Thoracic aorta (tissue), 2 donors: ENCODE data around the gene TP53RK. TPM values are rescaled to one million over a fixed set of nuclear protein-coding genes. Genes with fewer than 3 reads are reported as not detected.

ENCODE experiments used
- ATAC-seq: fragments of 150-250 bp; one replicate; pipeline ENCODE4 v1.8.0; 2017; ENCODE audit warnings: low read depth; ENCODE audit not compliant: insufficient number of reproducible peaks, low FRiP score
- DNase-seq: peaks from one replicate; pipeline ENCODE4 v3.0.0-alpha.2; 2020; ENCODE audit warnings: low spot score
- H3K27ac ChIP-seq, 2 donors: fragments of 200-600 bp; sonication (generic); 1 replicate in 1 of 2; 2 replicates in 1 of 2; pipeline ENCODE4 v1.5.1; 2016; ENCODE audit warnings: mild to moderate bottlenecking in 2 of 2, moderate library complexity in 2 of 2
- H3K27me3 ChIP-seq: fragments of 200-600 bp; sonication (generic); replicated peaks from 2 replicates; pipeline ENCODE4 v1.6.0; 2016; ENCODE audit warnings: mild to moderate bottlenecking; ENCODE audit not compliant: insufficient read depth
- H3K36me3 ChIP-seq: fragments of 200-600 bp; sonication (generic); one replicate; pipeline ENCODE4 v1.5.1; 2016
- H3K4me1 ChIP-seq, 2 donors: fragments of 200-600 bp; sonication (generic); 1 replicate in 1 of 2; 2 replicates in 1 of 2; pipeline versions ENCODE4 v1.5.1 to v1.6.0; 2016; ENCODE audit warnings: low read depth in 2 of 2, mild to moderate bottlenecking in 1 of 2; ENCODE audit not compliant: control insufficient read depth in 1 of 2
- H3K4me3 ChIP-seq: fragments of 200-600 bp; sonication (generic); 2 replicates; pipeline ENCODE4 v1.5.1; 2016; ENCODE audit warnings: mild to moderate bottlenecking
- H3K9me3 ChIP-seq: fragments of 200-600 bp; sonication (generic); 2 replicates; pipeline ENCODE4 v1.5.1; 2016
- total RNA-seq, 2 donors: library from RNA; depleted of rRNA; stranded (reverse); fragments of >200 nt; gene quantifications; one replicate each; pipeline versions ENCODE4 v1.1.0 to v1.2.3, GENCODE V29; 2016
- TF ChIP-seq, protein P1 (sequence below): fragments of 200-600 bp; sonication (generic); IDR thresholded peaks from one replicate; pipeline ENCODE4 v1.5.1; 2019; ENCODE audit warnings: antibody characterized with exemption

The TP53RK gene
- total RNA-seq, 2 donors from 2014 or later, result 19.3 to 19.9 TPM

DNA sequence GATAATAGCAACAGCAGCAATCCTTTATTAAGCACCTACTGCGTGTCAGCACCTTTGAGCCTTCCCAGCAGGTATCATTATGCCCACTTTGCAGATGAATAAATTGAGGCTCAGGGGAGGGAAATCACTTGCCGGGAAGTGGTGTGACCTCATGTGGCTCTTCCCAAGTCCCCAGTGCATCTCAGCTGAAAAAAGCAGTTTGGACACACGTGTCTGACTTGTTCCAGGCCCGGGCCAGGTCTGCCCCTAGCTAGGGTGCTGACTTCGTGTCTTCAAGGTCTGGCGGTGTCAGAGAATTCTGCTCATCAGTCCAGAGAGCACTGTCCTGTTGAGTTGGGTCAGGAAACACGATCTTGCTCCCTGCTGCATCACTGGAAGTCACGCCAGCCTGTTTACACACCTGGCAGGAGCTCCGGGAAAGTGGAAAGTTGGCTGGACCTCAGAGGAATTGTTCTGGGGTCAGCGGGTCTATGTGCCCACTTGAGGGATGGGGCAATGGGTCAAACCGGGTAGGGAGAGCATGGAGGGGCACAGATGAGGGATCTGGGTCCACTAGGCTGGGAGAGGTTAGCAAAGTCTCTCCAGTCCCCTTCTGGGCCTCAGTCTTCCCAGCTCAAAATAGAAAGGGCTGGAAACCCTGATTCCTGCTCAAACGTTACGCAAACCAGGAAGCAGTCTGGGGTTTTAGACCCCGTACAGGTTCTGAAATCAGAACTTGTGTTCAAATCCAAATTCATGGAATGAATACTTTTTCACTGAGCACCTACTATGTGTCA lies 48.5 kb downstream of the TP53RK start:
- Histone ChIP-seq H3K27me3 (no peaks in the 10 kb centered on the region), H3K36me3 (no peaks in the 10 kb centered on the region), H3K4me3 (no peak overlapping the region), H3K9me3 (no peaks in the 10 kb centered on the region), H3K4me1 (no peaks in the 10 kb centered on the region), H3K27ac (no peak overlapping the region)
- ATAC-seq, result no peak
- DNase-seq, result no peak
- TF ChIP-seq, protein P1, sequence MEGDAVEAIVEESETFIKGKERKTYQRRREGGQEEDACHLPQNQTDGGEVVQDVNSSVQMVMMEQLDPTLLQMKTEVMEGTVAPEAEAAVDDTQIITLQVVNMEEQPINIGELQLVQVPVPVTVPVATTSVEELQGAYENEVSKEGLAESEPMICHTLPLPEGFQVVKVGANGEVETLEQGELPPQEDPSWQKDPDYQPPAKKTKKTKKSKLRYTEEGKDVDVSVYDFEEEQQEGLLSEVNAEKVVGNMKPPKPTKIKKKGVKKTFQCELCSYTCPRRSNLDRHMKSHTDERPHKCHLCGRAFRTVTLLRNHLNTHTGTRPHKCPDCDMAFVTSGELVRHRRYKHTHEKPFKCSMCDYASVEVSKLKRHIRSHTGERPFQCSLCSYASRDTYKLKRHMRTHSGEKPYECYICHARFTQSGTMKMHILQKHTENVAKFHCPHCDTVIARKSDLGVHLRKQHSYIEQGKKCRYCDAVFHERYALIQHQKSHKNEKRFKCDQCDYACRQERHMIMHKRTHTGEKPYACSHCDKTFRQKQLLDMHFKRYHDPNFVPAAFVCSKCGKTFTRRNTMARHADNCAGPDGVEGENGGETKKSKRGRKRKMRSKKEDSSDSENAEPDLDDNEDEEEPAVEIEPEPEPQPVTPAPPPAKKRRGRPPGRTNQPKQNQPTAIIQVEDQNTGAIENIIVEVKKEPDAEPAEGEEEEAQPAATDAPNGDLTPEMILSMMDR, result no peak

DNA sequence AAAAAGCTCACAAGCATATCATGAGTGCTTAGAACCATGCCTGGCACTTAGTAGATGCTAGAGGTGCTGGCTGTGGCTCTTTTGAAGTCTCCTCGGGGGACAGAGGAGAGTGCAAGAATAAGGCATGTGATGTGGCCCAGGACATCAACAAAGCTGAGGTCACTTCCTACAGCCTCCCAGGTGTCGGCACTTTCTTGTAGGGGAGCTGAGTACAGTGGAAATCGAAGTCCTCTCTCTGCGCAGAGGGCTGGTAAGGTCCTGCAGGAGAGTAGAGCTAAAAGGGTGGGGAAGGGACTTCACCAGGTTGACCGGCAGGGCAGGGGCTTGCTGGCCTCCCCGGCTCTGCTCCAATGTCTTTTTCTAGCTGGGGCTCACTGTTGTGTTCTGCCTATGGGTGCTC lies 49.2 kb downstream of the TP53RK start:
- Histone ChIP-seq H3K4me1 (no peaks in the 10 kb centered on the region), H3K27ac (no peak overlapping the region), H3K27me3 (no peaks in the 10 kb centered on the region), H3K36me3 (no peaks in the 10 kb centered on the region), H3K9me3 (no peaks in the 10 kb centered on the region), H3K4me3 (no peak overlapping the region)
- ATAC-seq (no peak), DNase-seq (no peak)
- TF ChIP-seq, protein P1, result no peak

DNA sequence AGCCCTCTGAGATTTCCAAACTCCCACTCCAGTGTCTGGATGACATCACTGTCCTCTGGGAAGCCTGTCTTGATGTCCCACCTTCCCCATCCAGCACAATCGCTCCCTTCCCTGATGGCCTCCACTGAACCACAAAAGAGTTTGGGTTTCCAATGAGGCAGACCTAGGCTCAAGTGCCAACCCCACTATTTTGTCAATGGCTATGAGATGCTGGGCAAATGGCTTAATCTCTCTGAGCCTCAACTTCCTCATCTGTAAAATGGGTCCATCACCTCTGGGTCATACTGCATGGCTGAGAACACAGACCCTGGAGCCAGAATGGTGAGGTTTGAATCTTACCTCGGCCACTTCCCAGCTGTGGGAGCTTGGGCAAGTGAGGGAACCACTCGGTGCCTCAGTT lies 49.7 kb downstream of the TP53RK start:
- Histone ChIP-seq H3K9me3 (no peaks in the 10 kb centered on the region), H3K27ac (no peak overlapping the region), H3K4me1 (no peaks in the 10 kb centered on the region), H3K4me3 (no peak overlapping the region), H3K36me3 (no peaks in the 10 kb centered on the region), H3K27me3 (no peaks in the 10 kb centered on the region)
- DNase-seq (no peak), ATAC-seq (no peak)
- TF ChIP-seq, protein P1, result no peak

DNA sequence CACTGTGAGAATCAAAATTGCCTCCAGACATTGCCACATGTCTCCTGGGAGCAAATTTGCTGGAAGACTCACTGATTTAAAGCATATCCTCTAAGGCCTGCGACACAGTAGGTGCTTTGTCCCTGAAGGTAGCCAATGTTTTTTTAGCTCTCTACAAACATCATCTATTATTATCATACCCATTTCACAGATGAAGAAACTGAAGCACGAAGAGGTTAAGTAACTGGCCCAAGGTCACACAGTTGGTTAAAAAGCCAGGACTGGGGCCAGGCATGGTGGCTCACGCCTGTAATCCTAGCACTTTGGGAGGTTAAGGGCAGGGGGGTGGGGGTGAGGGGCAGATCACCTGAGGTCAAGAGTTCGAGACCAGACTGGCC lies 50.4 kb downstream of the TP53RK start:
- no peaks in the 10 kb centered on the region for H3K36me3 ChIP-seq
- no peak overlapping the region for H3K4me3 ChIP-seq
- no peaks in the 10 kb centered on the region for H3K9me3 ChIP-seq
- H3K27ac ChIP-seq, result no peak overlapping the region
- ATAC-seq, result no peak
- H3K4me1 ChIP-seq, result no peaks in the 10 kb centered on the region
- TF ChIP-seq, protein P1, result no peak
- no peak for DNase-seq
- no peaks in the 10 kb centered on the region for H3K27me3 ChIP-seq

DNA sequence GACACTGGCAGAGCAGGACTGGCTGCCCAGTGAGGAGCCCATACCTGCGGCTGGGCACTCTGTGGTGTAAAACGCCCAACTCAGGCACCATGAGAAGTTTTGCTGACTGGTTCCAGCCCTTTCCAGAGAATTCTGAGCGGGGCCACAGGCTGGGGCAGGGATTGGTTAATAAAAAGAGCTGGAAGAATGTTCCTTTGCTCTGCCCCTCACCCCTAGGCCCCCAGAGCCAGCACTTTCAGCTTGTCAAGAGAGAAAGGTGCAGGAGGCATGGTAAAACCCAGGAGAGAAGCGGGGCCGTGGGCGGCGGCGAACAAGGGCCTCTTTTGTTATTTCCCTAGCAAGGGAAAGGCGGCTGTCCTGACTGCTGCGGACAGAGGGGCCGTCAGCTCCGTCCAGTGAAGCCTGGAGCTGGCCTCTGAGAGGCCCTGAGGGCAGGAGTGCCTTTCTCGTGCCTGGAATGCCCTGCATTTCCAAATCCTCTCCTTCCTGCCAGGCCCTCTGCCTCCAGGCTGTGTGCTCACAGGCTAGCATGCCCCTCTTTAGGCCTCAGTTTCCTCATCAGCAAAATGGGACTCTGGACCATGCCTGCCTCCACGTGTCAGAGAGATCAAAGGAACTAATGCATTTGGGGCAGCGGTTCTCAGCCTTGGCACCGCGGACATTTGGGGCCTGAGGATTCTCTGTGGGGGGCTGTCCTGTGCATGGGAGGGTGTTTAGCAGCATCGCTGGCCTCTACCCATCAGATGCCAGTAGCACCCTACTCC lies 50.9 kb downstream of the TP53RK start:
- Histone ChIP-seq H3K9me3 (no peaks in the 10 kb centered on the region), H3K4me3 (no peak overlapping the region), H3K36me3 (no peaks in the 10 kb centered on the region), H3K27me3 (no peaks in the 10 kb centered on the region), H3K27ac (no peak overlapping the region), H3K4me1 (no peaks in the 10 kb centered on the region)
- no peak for ATAC-seq
- TF ChIP-seq, protein P1, result no peak
- no peak for DNase-seq
